AG10803 (cell line): ENCODE data around the gene PCBP2.
"Not testable (repeated sequence)": the region's sequence is repeated elsewhere in the genome, so short reads cannot be mapped to it uniquely, and the experiment has no call there.

ENCODE experiments used
- DNase-seq: peaks from one replicate; pipeline ENCODE4 v3.0.0; 2010; ENCODE audit warnings: low read depth
- H3K4me3 ChIP-seq: 2 replicates; pipeline ENCODE4 v1.5.1; 2011; ENCODE audit warnings: mild to moderate bottlenecking, low read length, control low read depth
- CTCF ChIP-seq: conservative IDR thresholded peaks from 2 replicates; pipeline ENCODE4 v1.5.1; 2011; ENCODE audit warnings: mild to moderate bottlenecking, low read length, control low read depth, inconsistent platforms

Gene PCBP2

GRCh38 chr12:53418221-53418620 is 33.7 kb upstream of the PCBP2 start:
- no peak for TF ChIP-seq CTCF
- H3K4me3 ChIP-seq: no peak overlapping the region

GRCh38 chr12:53419756-53420155 is 32.1 kb upstream of the PCBP2 start:
- no peak for TF ChIP-seq CTCF
- no peak for DNase-seq
- no peak overlapping the region for H3K4me3 ChIP-seq

More at GRCh38 chr12:53418221-53418620, 33.7 kb upstream of the PCBP2 start:
- DNase-seq: no peak

GRCh38 chr12:53422247-53422646 is 29.7 kb upstream of the PCBP2 start:
- H3K4me3 ChIP-seq, DNase-seq: not testable (repeated sequence)

- DNase-seq: no peak
Measured at GRCh38 chr12:53423597-53423996, 28.3 kb upstream of the PCBP2 start, which contains the start of gene AMHR2. Gene AMHR2, plus strand, starts transcription at chr12:53423855. Its CDS starts 80 bp downstream, at chr12:53423935.

GRCh38 chr12:53424626-53425514 is 27.0 kb upstream of the PCBP2 start:
- no peak for TF ChIP-seq CTCF
- DNase-seq: no peak
- no peak overlapping the region for H3K4me3 ChIP-seq

More at GRCh38 chr12:53423597-53423996, 28.3 kb upstream of the PCBP2 start, which contains the start of gene AMHR2:
- H3K4me3 ChIP-seq: no peak within 1 kb of the TSS
- TF ChIP-seq CTCF: no peak

GRCh38 chr12:53425515-53426150 is 26.3 kb upstream of the PCBP2 start:
- DNase-seq: no peak
- no peak overlapping the region for H3K4me3 ChIP-seq
- TF ChIP-seq CTCF: no peak

GRCh38 chr12:53427905-53428594 is 23.9 kb upstream of the PCBP2 start:
- TF ChIP-seq CTCF: no peak
- DNase-seq: peak; percentile 78

More at GRCh38 chr12:53427905-53428594, 23.9 kb upstream of the PCBP2 start:
- no peak overlapping the region for H3K4me3 ChIP-seq
